HL-60 (cell line): ENCODE measurements around the gene SEC23A.

Experiments used
- DNase-seq, 2 experiments: peaks; one replicate each; pipeline ENCODE4 v3.0.0-alpha.2; 2010 to 2020; ENCODE audit warnings: low read depth in 1 of 2, low spot score in 1 of 2
- H3K27ac ChIP-seq: fragments of 250-450 bp; sonication (Bioruptor Pico); replicated peaks from 2 replicates; pipeline ENCODE4 v1.5.1; 2020; ENCODE audit warnings: mild to moderate bottlenecking, moderate library complexity
- H3K27me3 ChIP-seq: fragments of 250-450 bp; sonication (Bioruptor Pico); 2 replicates; pipeline ENCODE4 v1.5.1; 2021; ENCODE audit warnings: mild to moderate bottlenecking, moderate library complexity; ENCODE audit not compliant: insufficient read depth, poor library complexity, severe bottlenecking
- H3K4me3 ChIP-seq: replicated peaks from 2 replicates; pipeline ENCODE4 v1.5.1; 2011; ENCODE audit warnings: mild to moderate bottlenecking, control low read depth, low read length; ENCODE audit not compliant: insufficient read depth
- CTCF ChIP-seq: IDR thresholded peaks from one replicate; pipeline ENCODE4 v1.5.1; 2011; ENCODE audit warnings: low read length, control low read depth, inconsistent platforms; ENCODE audit not compliant: insufficient read depth
- GABPA ChIP-seq: IDR thresholded peaks from 2 replicates; pipeline ENCODE4 v1.6.1; 2012; ENCODE audit warnings: low read depth
- POLR2AphosphoS5 ChIP-seq: IDR thresholded peaks from 2 replicates; pipeline ENCODE4 v1.6.1; 2012; ENCODE audit warnings: low read depth
- REST ChIP-seq: IDR thresholded peaks from 2 replicates; pipeline ENCODE4 v1.6.1; 2012; ENCODE audit warnings: low read depth; ENCODE audit not compliant: insufficient replicate concordance
- SPI1 ChIP-seq: IDR thresholded peaks from 2 replicates; pipeline ENCODE4 v1.6.1; 2012; ENCODE audit warnings: low read depth, mild to moderate bottlenecking, borderline replicate concordance

Gene SEC23A

GRCh38 chr14:39043352-39043943 lies 59.6 kb downstream of the SEC23A start:
- H3K4me3 ChIP-seq: no peak overlapping the region
- no peaks in the 10 kb centered on the region for H3K27me3 ChIP-seq
- DNase-seq: no peak
- TF ChIP-seq SPI1 (no peak), POLR2AphosphoS5 (no peak), CTCF (no peak), REST (no peak), GABPA (no peak)
- H3K27ac ChIP-seq: no peak overlapping the region

GRCh38 chr14:39040529-39040928 lies 62.5 kb downstream of the SEC23A start:
- Histone ChIP-seq H3K27me3 (no peaks in the 10 kb centered on the region), H3K27ac (no peak overlapping the region), H3K4me3 (no peak overlapping the region)
- no peak for TF ChIP-seq CTCF
- no peak for TF ChIP-seq REST
- TF ChIP-seq SPI1: no peak
- TF ChIP-seq POLR2AphosphoS5: no peak
- TF ChIP-seq GABPA: no peak
- DNase-seq: no peak

- DNase-seq: no peak
- no peak overlapping the region for H3K27ac ChIP-seq
- H3K4me3 ChIP-seq: no peak overlapping the region
- H3K27me3 ChIP-seq: no peaks in the 10 kb centered on the region
- no peak for TF ChIP-seq POLR2AphosphoS5
- TF ChIP-seq SPI1: no peak
- no peak for TF ChIP-seq GABPA
- no peak for TF ChIP-seq CTCF
- TF ChIP-seq REST: no peak
Measured at GRCh38 chr14:39038542-39038941, 64.5 kb downstream of the SEC23A start.
